ENCODE measurements around the gene NIT2. TPM values are rescaled to one million over a fixed set of nuclear protein-coding genes. Genes with fewer than 3 reads are reported as not detected.

NIT2 gene
- total and polyA plus RNA-seq, 3 donors from 2014 or later: 21.7 to 29.1 (median 22.9) TPM

DNA sequence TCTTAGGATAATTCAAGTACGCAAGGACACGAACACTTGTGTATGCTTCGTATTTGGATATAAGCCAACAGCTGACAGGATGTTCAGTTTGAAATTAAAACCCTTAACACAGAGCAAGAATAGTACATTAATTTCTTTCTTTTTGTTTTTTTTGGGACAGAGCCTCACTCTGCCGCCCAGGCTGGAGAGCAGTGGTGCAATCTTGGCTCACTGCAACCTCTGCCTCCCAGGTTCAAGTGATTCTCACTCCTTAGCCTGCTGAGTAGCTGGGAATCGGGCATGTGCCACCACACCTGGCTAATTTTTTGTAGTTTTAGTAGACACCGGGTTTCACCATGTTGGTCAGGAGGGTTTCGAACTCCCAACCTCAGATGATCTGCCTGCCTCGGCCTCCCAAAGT is 33.9 kb downstream of the NIT2 start:
- H3K4me1 ChIP-seq: no peaks in the 10 kb centered on the region
- no peaks in the 10 kb centered on the region for H3K36me3 ChIP-seq (ENCODE audit: low read depth, missing control alignments)
- no peak for DNase-seq
- TF ChIP-seq POLR2A (IDR thresholded peaks at IDR 0.05): no peak
- TF ChIP-seq, protein P1, sequence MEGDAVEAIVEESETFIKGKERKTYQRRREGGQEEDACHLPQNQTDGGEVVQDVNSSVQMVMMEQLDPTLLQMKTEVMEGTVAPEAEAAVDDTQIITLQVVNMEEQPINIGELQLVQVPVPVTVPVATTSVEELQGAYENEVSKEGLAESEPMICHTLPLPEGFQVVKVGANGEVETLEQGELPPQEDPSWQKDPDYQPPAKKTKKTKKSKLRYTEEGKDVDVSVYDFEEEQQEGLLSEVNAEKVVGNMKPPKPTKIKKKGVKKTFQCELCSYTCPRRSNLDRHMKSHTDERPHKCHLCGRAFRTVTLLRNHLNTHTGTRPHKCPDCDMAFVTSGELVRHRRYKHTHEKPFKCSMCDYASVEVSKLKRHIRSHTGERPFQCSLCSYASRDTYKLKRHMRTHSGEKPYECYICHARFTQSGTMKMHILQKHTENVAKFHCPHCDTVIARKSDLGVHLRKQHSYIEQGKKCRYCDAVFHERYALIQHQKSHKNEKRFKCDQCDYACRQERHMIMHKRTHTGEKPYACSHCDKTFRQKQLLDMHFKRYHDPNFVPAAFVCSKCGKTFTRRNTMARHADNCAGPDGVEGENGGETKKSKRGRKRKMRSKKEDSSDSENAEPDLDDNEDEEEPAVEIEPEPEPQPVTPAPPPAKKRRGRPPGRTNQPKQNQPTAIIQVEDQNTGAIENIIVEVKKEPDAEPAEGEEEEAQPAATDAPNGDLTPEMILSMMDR (IDR thresholded peaks at IDR 0.05): no peak
- H3K4me3 ChIP-seq: no peak overlapping the region
- 72 to 81% methylated on average over 8 of the region's 8 CpGs for WGBS, 2 donors
- intact Hi-C loops (cut with DNase I; ENCODE audit: low total_unique reads): no loop called here
- H3K9me3 ChIP-seq: no peaks in the 10 kb centered on the region
- no peaks in the 10 kb centered on the region for H3K27me3 ChIP-seq
- no peak overlapping the region for H3K27ac ChIP-seq

DNA sequence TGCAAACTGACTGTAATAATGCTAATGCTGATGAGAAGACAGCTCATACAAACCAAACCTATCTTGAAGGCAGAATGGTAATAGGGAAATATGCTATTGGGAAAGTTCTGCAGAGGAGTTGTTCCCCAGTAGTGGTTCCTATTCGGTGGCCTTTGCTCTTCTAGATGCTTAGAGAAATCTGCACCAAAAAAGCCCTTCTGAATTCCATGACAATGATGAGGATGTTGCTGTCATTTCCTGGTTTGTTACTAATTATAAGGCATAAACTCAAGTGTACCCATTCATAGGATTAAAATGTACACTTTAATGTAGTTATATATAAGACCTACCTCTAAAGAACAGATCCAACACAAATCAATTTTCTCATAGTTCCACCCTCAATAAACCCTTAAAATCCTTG is 36.2 kb downstream of the NIT2 start:
- Histone ChIP-seq H3K27me3 (no peaks in the 10 kb centered on the region), H3K9me3 (no peaks in the 10 kb centered on the region), H3K27ac (no peak overlapping the region), H3K4me1 (no peaks in the 10 kb centered on the region), H3K36me3 (ENCODE audit: low read depth, missing control alignments) (no peaks in the 10 kb centered on the region), H3K4me3 (no peak overlapping the region)
- WGBS, 2 donors: 77 to 100% methylated on average over 1 of the region's 1 CpG
- no peak for DNase-seq
- intact Hi-C loops (cut with DNase I; ENCODE audit: low total_unique reads): no loop called here
- TF ChIP-seq, protein P1 (IDR thresholded peaks at IDR 0.05): no peak
- no peak for TF ChIP-seq POLR2A (IDR thresholded peaks at IDR 0.05)

DNA sequence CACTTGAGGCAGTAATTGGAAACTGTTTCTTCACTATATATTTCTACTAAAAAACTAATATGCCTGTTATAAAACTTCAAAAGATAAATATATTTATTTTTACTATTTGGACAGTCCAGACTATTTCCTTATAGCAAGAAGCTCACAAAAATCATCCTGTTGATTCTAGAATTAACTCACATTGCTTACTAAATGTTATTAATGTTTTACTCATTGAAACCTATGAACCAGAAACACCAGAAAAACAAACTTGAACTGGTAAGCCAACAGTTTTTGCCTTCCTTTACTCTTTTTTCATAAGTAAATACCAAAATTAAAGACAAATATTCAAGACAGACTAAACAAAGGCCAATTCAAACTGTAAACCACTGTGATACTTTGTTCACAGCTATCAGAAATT is 40.0 kb downstream of the NIT2 start:
- no peak for DNase-seq
- Histone ChIP-seq H3K4me1 (no peaks in the 10 kb centered on the region), H3K27me3 (no peaks in the 10 kb centered on the region), H3K9me3 (no peaks in the 10 kb centered on the region), H3K36me3 (ENCODE audit: low read depth, missing control alignments) (no peaks in the 10 kb centered on the region), H3K4me3 (no peak overlapping the region), H3K27ac (no peak overlapping the region)
- TF ChIP-seq, protein P1 (IDR thresholded peaks at IDR 0.05): no peak
- TF ChIP-seq POLR2A (IDR thresholded peaks at IDR 0.05): no peak
- intact Hi-C loops (cut with DNase I; ENCODE audit: low total_unique reads): no loop called here

DNA sequence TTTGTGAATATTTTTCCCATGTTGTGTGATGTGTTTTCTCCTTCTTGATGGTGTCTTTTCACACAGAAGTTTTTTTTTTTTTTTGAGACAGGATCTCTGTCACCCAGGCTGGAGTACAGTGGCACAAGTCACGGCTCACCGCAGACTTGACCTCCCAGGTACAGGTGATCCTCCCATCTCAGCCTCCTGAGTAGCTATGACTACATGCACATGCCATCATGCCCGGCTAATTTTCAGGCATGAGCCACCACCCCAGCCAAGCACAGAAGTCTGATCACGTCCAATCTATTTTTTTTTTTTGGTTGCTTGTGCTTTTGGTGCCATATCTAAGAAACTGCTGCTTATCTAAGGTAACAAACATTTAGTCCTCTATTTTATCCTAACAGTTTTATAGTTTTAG is 41.7 kb downstream of the NIT2 start:
- intact Hi-C loops (cut with DNase I; ENCODE audit: low total_unique reads): no loop called here
- no peaks in the 10 kb centered on the region for H3K36me3 ChIP-seq (ENCODE audit: low read depth, missing control alignments)
- H3K27ac ChIP-seq: no peak overlapping the region
- no peaks in the 10 kb centered on the region for H3K27me3 ChIP-seq
- H3K4me3 ChIP-seq: no peak overlapping the region
- no peaks in the 10 kb centered on the region for H3K9me3 ChIP-seq
- 94 to 100% methylated on average over 4 of the region's 4 CpGs for WGBS, 2 donors
- no peaks in the 10 kb centered on the region for H3K4me1 ChIP-seq
- DNase-seq: no peak
- TF ChIP-seq, protein P1 (IDR thresholded peaks at IDR 0.05): no peak
- TF ChIP-seq POLR2A (IDR thresholded peaks at IDR 0.05): no peak

DNA sequence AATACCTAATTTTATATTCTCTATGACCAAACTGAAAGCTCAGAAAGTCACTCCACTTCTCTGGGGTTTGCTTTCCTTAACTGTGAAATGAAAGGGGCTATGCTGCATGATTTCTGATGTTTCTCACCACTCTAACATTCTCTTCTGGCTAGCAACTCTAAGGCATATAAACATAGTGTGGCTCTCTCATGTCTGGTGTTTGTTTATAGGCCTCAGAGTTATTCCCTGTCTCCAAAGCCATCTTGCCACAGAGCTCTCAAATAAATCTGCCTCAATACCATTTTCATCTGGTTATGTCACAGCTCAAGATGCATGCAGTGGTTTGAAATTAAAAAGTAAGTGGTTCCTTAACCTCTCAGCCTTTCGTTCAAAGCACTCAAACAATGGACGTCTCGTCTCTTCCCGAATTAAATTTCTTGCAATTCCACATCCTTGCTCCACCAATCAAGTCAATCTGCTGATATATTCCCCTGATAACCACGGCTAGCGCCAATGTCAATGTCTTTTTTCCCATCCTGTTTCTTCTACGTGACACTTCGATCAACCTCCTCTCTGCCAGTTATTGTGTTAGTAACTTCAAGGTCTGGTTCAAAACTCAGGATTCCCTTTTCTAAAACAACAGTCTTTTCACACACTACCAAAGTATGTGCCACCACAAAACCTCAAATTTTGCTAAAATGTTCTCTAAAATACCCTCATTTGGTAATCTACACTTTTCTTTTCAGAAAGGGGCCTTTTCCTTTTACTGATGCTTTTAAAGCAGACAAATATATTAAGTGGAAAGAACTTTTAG is 50.4 kb downstream of the NIT2 start:
- DNase-seq: no peak
- no peaks in the 10 kb centered on the region for H3K4me1 ChIP-seq
- no peak overlapping the region for H3K27ac ChIP-seq
- H3K9me3 ChIP-seq: no peaks in the 10 kb centered on the region
- H3K36me3 ChIP-seq (ENCODE audit: low read depth, missing control alignments): no peaks in the 10 kb centered on the region
- intact Hi-C loops (cut with DNase I; ENCODE audit: low total_unique reads): no loop called here
- TF ChIP-seq, protein P1 (IDR thresholded peaks at IDR 0.05): no peak
- TF ChIP-seq POLR2A (IDR thresholded peaks at IDR 0.05): no peak
- no peaks in the 10 kb centered on the region for H3K27me3 ChIP-seq
- 96% methylated on average over 8 of the region's 8 CpGs for WGBS, 2 donors
- H3K4me3 ChIP-seq: no peak overlapping the region
